Panc1 (cell line): ENCODE data around the gene CNGA2.

Experiments
- TF ChIP-seq, protein P1 (sequence below): fragments of 450-650 bp; IDR thresholded peaks from 2 replicates; pipeline ENCODE4 v1.5.1; 2017; ENCODE audit warnings: mild to moderate bottlenecking
- TF ChIP-seq, protein P2 (sequence below), 2 experiments: IDR thresholded peaks; 2 replicates each; pipeline ENCODE4 v1.6.1; 2011 to 2012; ENCODE audit warnings: low read depth in 2 of 2, control low read depth in 1 of 2, low read length in 1 of 2, mild to moderate bottlenecking in 1 of 2, moderate library complexity in 1 of 2; ENCODE audit not compliant: insufficient read depth in 1 of 2

GRCh38 chrX:151702026-151702714 is 32.4 kb upstream of the CNGA2 start:
- TF ChIP-seq, protein P1, sequence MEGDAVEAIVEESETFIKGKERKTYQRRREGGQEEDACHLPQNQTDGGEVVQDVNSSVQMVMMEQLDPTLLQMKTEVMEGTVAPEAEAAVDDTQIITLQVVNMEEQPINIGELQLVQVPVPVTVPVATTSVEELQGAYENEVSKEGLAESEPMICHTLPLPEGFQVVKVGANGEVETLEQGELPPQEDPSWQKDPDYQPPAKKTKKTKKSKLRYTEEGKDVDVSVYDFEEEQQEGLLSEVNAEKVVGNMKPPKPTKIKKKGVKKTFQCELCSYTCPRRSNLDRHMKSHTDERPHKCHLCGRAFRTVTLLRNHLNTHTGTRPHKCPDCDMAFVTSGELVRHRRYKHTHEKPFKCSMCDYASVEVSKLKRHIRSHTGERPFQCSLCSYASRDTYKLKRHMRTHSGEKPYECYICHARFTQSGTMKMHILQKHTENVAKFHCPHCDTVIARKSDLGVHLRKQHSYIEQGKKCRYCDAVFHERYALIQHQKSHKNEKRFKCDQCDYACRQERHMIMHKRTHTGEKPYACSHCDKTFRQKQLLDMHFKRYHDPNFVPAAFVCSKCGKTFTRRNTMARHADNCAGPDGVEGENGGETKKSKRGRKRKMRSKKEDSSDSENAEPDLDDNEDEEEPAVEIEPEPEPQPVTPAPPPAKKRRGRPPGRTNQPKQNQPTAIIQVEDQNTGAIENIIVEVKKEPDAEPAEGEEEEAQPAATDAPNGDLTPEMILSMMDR = no peak
- TF ChIP-seq, protein P2, sequence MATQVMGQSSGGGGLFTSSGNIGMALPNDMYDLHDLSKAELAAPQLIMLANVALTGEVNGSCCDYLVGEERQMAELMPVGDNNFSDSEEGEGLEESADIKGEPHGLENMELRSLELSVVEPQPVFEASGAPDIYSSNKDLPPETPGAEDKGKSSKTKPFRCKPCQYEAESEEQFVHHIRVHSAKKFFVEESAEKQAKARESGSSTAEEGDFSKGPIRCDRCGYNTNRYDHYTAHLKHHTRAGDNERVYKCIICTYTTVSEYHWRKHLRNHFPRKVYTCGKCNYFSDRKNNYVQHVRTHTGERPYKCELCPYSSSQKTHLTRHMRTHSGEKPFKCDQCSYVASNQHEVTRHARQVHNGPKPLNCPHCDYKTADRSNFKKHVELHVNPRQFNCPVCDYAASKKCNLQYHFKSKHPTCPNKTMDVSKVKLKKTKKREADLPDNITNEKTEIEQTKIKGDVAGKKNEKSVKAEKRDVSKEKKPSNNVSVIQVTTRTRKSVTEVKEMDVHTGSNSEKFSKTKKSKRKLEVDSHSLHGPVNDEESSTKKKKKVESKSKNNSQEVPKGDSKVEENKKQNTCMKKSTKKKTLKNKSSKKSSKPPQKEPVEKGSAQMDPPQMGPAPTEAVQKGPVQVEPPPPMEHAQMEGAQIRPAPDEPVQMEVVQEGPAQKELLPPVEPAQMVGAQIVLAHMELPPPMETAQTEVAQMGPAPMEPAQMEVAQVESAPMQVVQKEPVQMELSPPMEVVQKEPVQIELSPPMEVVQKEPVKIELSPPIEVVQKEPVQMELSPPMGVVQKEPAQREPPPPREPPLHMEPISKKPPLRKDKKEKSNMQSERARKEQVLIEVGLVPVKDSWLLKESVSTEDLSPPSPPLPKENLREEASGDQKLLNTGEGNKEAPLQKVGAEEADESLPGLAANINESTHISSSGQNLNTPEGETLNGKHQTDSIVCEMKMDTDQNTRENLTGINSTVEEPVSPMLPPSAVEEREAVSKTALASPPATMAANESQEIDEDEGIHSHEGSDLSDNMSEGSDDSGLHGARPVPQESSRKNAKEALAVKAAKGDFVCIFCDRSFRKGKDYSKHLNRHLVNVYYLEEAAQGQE (IDR thresholded peaks at IDR 0.05; ENCODE audit: insufficient read depth in 1 of 2, low read depth in 2 of 2, low read length in 1 of 2) = no peak
